H1 (cell line): Measurements from ENCODE around the gene APOC3. TPM values are rescaled to one million over a fixed set of nuclear protein-coding genes. Genes with fewer than 3 reads are reported as not detected.

Experiments
- ATF3 ChIP-seq: IDR thresholded peaks from 2 replicates; pipeline ENCODE4 v1.6.1; 2011; ENCODE audit warnings: low read depth, mild to moderate bottlenecking, low read length; ENCODE audit not compliant: insufficient read depth
- BACH1 ChIP-seq: IDR thresholded peaks from 2 replicates; pipeline ENCODE4 v1.6.1; 2012; ENCODE audit warnings: low read length, improper control_type of control experiment
- CHD7 ChIP-seq: fragments of 300-600 bp; sonication (generic); IDR thresholded peaks from 2 replicates; pipeline ENCODE4 v1.7.1; 2012; ENCODE audit warnings: low read length, moderate library complexity, mild to moderate bottlenecking, inconsistent platforms; ENCODE audit not compliant: insufficient replicate concordance
- EZH2 ChIP-seq: fragments of 200-600 bp; sonication (generic); IDR thresholded peaks from 2 replicates; pipeline ENCODE4 v1.7.1; 2012; ENCODE audit warnings: low read depth, mild to moderate bottlenecking, moderate library complexity, low read length, inconsistent platforms; ENCODE audit not compliant: severe bottlenecking
- FOSL1 ChIP-seq: IDR thresholded peaks from 2 replicates; pipeline ENCODE4 v1.6.1; 2011; ENCODE audit warnings: mild to moderate bottlenecking, low read depth, low read length, moderate library complexity; ENCODE audit not compliant: insufficient read depth
- GTF2F1 ChIP-seq: IDR thresholded peaks from 2 replicates; pipeline ENCODE4 v1.6.1; 2012; ENCODE audit warnings: low read depth, low read length, improper control_type of control experiment, borderline replicate concordance
- JUN ChIP-seq: IDR thresholded peaks from 2 replicates; pipeline ENCODE4 v1.6.1; 2011; ENCODE audit warnings: low read depth, mild to moderate bottlenecking, improper control_type of control experiment, low read length
- KDM1A ChIP-seq: fragments of 200-600, 300-600 bp; sonication (generic); IDR thresholded peaks from 2 replicates; pipeline ENCODE4 v1.7.1; 2016; ENCODE audit warnings: mild to moderate bottlenecking, low read length, borderline replicate concordance
- PHF8 ChIP-seq: fragments of 200-600 bp; sonication (generic); conservative IDR thresholded peaks from 2 replicates; pipeline ENCODE4 v1.7.1; 2012; ENCODE audit warnings: low read depth, mild to moderate bottlenecking, inconsistent platforms, low read length, moderate library complexity
- SIX5 ChIP-seq: IDR thresholded peaks from 2 replicates; pipeline ENCODE4 v1.6.1; 2011; ENCODE audit warnings: mild to moderate bottlenecking, low read depth, low read length
- TCF12 ChIP-seq: IDR thresholded peaks from 2 replicates; pipeline ENCODE4 v1.6.1; 2011; ENCODE audit warnings: low read depth, mild to moderate bottlenecking, low read length
- polyA plus RNA-seq, 7 experiments: library from polyadenylated mRNA; depleted of rRNA in 3 of 7; stranded (reverse) in 5 of 7; unstranded in 2 of 7; fragments of >200 nt in 5 of 7; fragments of 200-250 nt in 2 of 7; gene quantifications; 1 replicate in 5 of 7; 2 replicates in 1 of 7; 4 replicates in 1 of 7; pipeline versions ENCODE4 v1.2.1 to v1.2.3, GENCODE V29; 2011 to 2013; ENCODE audit warnings: missing spikeins in 2 of 7, mixed read lengths in 2 of 7
- total RNA-seq: library from RNA; stranded (reverse); fragmentation: NEBNext Ultra II Directional; extraction: Animal tissue kit (Norgen Biotek cat#: 25700); gene quantifications from 2 replicates; pipeline ENCODE4 v1.2.1, GENCODE V29; 2021

APOC3 gene
- total and polyA plus RNA-seq, 2 of the 8 experiments (the other 6 are each of a cell fraction or from before 2014, with no cell fraction given), result not detected

GRCh38 chr11:116840746-116841296 is 11.1 kb downstream of the APOC3 start (continued):
- TF ChIP-seq CHD7 (no peak), TCF12 (no peak), FOSL1 (no peak), PHF8 (no peak), JUN (no peak), SIX5 (no peak), GTF2F1 (no peak), KDM1A (no peak), EZH2 (no peak), ATF3 (no peak), BACH1 (no peak)
